ENCODE results near the gene MCCD1.
A peak's percentile ranks its signal among the peaks of the same experiment; 100 is the strongest.

MCCD1 gene

GRCh38 chr6:31544676-31545075 lies 15.9 kb downstream of the MCCD1 start:
- no peak for DNase-seq

GRCh38 chr6:31545291-31545690 lies 16.5 kb downstream of the MCCD1 start:
- DNase-seq, result no peak

GRCh38 chr6:31546339-31546957 lies 17.7 kb downstream of the MCCD1 start, which contains the start of gene ATP6V1G2:
Gene ATP6V1G2, minus strand, starts transcription at chr6:31546608. Its CDS starts 49 bp downstream, at chr6:31546559.
- DNase-seq, result peak; percentile 77

GRCh38 chr6:31546958-31547726 lies 18.4 kb downstream of the MCCD1 start, which contains the start of gene NFKBIL1:
Gene NFKBIL1, plus strand, starts transcription at chr6:31547608. Its CDS starts 87 bp downstream, at chr6:31547695.
- peak; percentile 83 for DNase-seq

GRCh38 chr6:31547727-31548543 lies 19.2 kb downstream of the MCCD1 start:
- DNase-seq, result no peak

GRCh38 chr6:31548544-31548873 lies 19.7 kb downstream of the MCCD1 start:
- DNase-seq, result no peak

- DNase-seq, result peak; percentile 56
Observed at GRCh38 chr6:31551371-31551770, 22.6 kb downstream of the MCCD1 start.

- no peak for DNase-seq
Observed at GRCh38 chr6:31556307-31556706, 27.5 kb downstream of the MCCD1 start.

- DNase-seq, result no peak
Observed at GRCh38 chr6:31557443-31558317, 28.9 kb downstream of the MCCD1 start.

GRCh38 chr6:31558318-31558625 lies 29.5 kb downstream of the MCCD1 start:
- no peak for DNase-seq

- DNase-seq, result peak; percentile 58
Observed at GRCh38 chr6:31558631-31559500, 30.1 kb downstream of the MCCD1 start.

- no peak for DNase-seq
Observed at GRCh38 chr6:31559606-31559957, 30.8 kb downstream of the MCCD1 start.

- DNase-seq, result peak; percentile 41
Observed at GRCh38 chr6:31559958-31560696, 31.4 kb downstream of the MCCD1 start.

- no peak for DNase-seq
Observed at GRCh38 chr6:31560697-31561058, 31.9 kb downstream of the MCCD1 start.

GRCh38 chr6:31567531-31568370 lies 39.0 kb downstream of the MCCD1 start:
- no peak for DNase-seq

GRCh38 chr6:31568537-31568961 lies 39.8 kb downstream of the MCCD1 start:
- DNase-seq, result peak; percentile 53

- DNase-seq, result no peak
Observed at GRCh38 chr6:31569861-31570536, 41.2 kb downstream of the MCCD1 start.

GRCh38 chr6:31572041-31572911 lies 43.5 kb downstream of the MCCD1 start, which contains the start of gene LTA:
Gene LTA, plus strand, starts transcription at chr6:31572289. Its CDS starts 454 bp downstream, at chr6:31572743.
- peak; percentile 70 for DNase-seq
